Endothelial cell of umbilical vein (primary cell): ENCODE data around the gene RPH3AL. TPM values are rescaled to one million over a fixed set of nuclear protein-coding genes. Genes with fewer than 3 reads are reported as not detected.

ENCODE experiments used
- BruUV-seq: library from RNA; stranded (reverse); fragments of 400-500 nt; replicated peaks from 2 replicates; lab custom pipeline; 2021; lab: Mats Ljungman, UMichigan
- CTCF ChIA-PET: fragments of 300-600, 350-600 bp; sonication (Branson Sonifier 250); formaldehyde crosslinking; loops from one replicate; lab custom pipeline; 2021; ENCODE audit warnings: antibody characterized with exemption, inconsistent platforms; lab: Charles Lee
- POLR2A ChIA-PET: fragments of 300-600, 350-600 bp; sonication (Branson Sonifier 250); formaldehyde crosslinking; loops from one replicate; lab custom pipeline; 2021; ENCODE audit warnings: antibody characterized with exemption, inconsistent platforms; lab: Charles Lee
- DNase-seq: peaks from one replicate; pipeline ENCODE4 v3.0.0-alpha.2; 2011; ENCODE audit warnings: low read depth, low spot score
- FAIRE-seq: peaks from 2 replicates; lab custom pipeline; 2011; peaks lifted over from hg19 to GRCh38; lab: Jason Lieb, UNC
- H2AFZ ChIP-seq: 2 replicates; pipeline ENCODE4 v1.6.0; 2012; ENCODE audit warnings: low read depth, low read length, control low read depth, inconsistent platforms
- H3K27ac ChIP-seq: 2 replicates; pipeline ENCODE4 v1.5.1; 2011; ENCODE audit warnings: low read depth, mild to moderate bottlenecking, control low read depth, low read length, moderate library complexity; ENCODE audit not compliant: insufficient read depth
- H3K27me3 ChIP-seq, 2 experiments: 2 replicates each; pipeline versions ENCODE4 v1.6.0 to v1.6.1; 2011; ENCODE audit warnings: low read length in 2 of 2, mixed read lengths in 1 of 2; ENCODE audit not compliant: control insufficient read depth in 2 of 2, insufficient read depth in 2 of 2
- H3K36me3 ChIP-seq, 2 experiments: 2 replicates in 1 of 2; 3 replicates in 1 of 2; pipeline ENCODE4 v1.5.1; 2011; ENCODE audit warnings: low read length in 2 of 2, mild to moderate bottlenecking in 1 of 2, moderate library complexity in 1 of 2; ENCODE audit not compliant: control insufficient read depth in 2 of 2, insufficient read depth in 2 of 2; ENCODE audit errors: extremely low read depth in 1 of 2
- H3K4me1 ChIP-seq: 3 replicates; pipeline ENCODE4 v1.5.1; 2011; ENCODE audit warnings: mild to moderate bottlenecking, low read length; ENCODE audit not compliant: control insufficient read depth, insufficient read depth; ENCODE audit errors: extremely low read depth
- H3K4me2 ChIP-seq: 2 replicates; pipeline ENCODE4 v1.6.1; 2011; ENCODE audit warnings: low read length, control low read depth, mixed read lengths; ENCODE audit not compliant: insufficient read depth
- H3K4me3 ChIP-seq, 3 experiments: fragments of 200-600 bp in 1 of 3; sonication (generic), shearing (Covaris generic) in 1 of 3; replicated peaks in 1 of 3; 2 replicates each; pipeline ENCODE4 v1.5.1; 2011 to 2016; ENCODE audit warnings: control low read depth in 3 of 3, low read length in 3 of 3, mild to moderate bottlenecking in 2 of 3, inconsistent platforms in 1 of 3, low read depth in 1 of 3, moderate library complexity in 1 of 3; ENCODE audit not compliant: insufficient read depth in 1 of 3
- H3K79me2 ChIP-seq: 2 replicates; pipeline ENCODE4 v1.6.0; 2012; ENCODE audit warnings: low read length, inconsistent platforms; ENCODE audit not compliant: control insufficient read depth, insufficient read depth
- H3K9ac ChIP-seq: replicated peaks from 2 replicates; pipeline ENCODE3; 2011; ENCODE audit warnings: low read length, control low read depth; ENCODE audit not compliant: insufficient read depth; ENCODE audit errors: extremely low read depth
- H3K9me1 ChIP-seq: replicated peaks from 3 replicates; pipeline ENCODE4 v1.6.0; 2011; ENCODE audit warnings: mild to moderate bottlenecking, low read length; ENCODE audit not compliant: control insufficient read depth, insufficient read depth; ENCODE audit errors: extremely low read depth
- H3K9me3 ChIP-seq: replicated peaks from 2 replicates; pipeline ENCODE4 v1.5.1; 2012; ENCODE audit warnings: low read length, inconsistent platforms; ENCODE audit not compliant: control insufficient read depth, insufficient read depth
- H4K20me1 ChIP-seq: replicated peaks from 2 replicates; pipeline ENCODE3; 2011; ENCODE audit warnings: mild to moderate bottlenecking, low read length; ENCODE audit not compliant: control insufficient read depth, insufficient read depth; ENCODE audit errors: extremely low read depth
- CTCF ChIP-seq, 2 donors: IDR thresholded peaks; 1 replicate in 1 of 2; 2 replicates in 1 of 2; pipeline ENCODE4 v1.5.1; 2011; ENCODE audit warnings: low read length in 2 of 2, mild to moderate bottlenecking in 2 of 2, moderate library complexity in 2 of 2, control low read depth in 1 of 2, inconsistent platforms in 1 of 2, low read depth in 1 of 2; ENCODE audit not compliant: insufficient read depth in 1 of 2; ENCODE audit errors: extremely low read depth in 1 of 2
- EZH2 ChIP-seq: IDR thresholded peaks from 2 replicates; pipeline ENCODE4 v1.6.1; 2012; ENCODE audit warnings: borderline replicate concordance, low read depth, mild to moderate bottlenecking, moderate library complexity, low read length, inconsistent platforms; ENCODE audit not compliant: severe bottlenecking
- FOS ChIP-seq: IDR thresholded peaks from 2 replicates; pipeline ENCODE4 v1.6.1; 2011; ENCODE audit warnings: mild to moderate bottlenecking, low read length, moderate library complexity, borderline replicate concordance; ENCODE audit not compliant: insufficient read depth
- GATA2 ChIP-seq: IDR thresholded peaks from 2 replicates; pipeline ENCODE4 v1.7.0; 2011; ENCODE audit warnings: low read depth, mild to moderate bottlenecking, moderate library complexity, mixed read lengths, low read length; ENCODE audit not compliant: insufficient read length, insufficient read depth
- JUN ChIP-seq: IDR thresholded peaks from 2 replicates; pipeline ENCODE4 v1.6.1; 2011; ENCODE audit warnings: borderline replicate concordance, low read depth; ENCODE audit not compliant: insufficient read length, insufficient read depth
- MAX ChIP-seq: IDR thresholded peaks from 2 replicates; pipeline ENCODE4 v1.6.1; 2011; ENCODE audit not compliant: insufficient read depth, insufficient read length
- MYC ChIP-seq: IDR thresholded peaks from one replicate; pipeline ENCODE4 v1.6.1; 2011; ENCODE audit warnings: mild to moderate bottlenecking, low read depth, low read length
- POLR2A ChIP-seq: IDR thresholded peaks from 2 replicates; pipeline ENCODE4 v1.6.1; 2012; ENCODE audit warnings: low read depth, mild to moderate bottlenecking, control low read depth, low read length
- POLR2AphosphoS5 ChIP-seq: IDR thresholded peaks from 2 replicates; pipeline ENCODE4 v1.6.1; 2012; ENCODE audit warnings: low read depth, mild to moderate bottlenecking, control low read depth, low read length, moderate library complexity; ENCODE audit not compliant: insufficient read depth
- dilution Hi-C: fragments of 300-500 bp; cut with MboI; formaldehyde crosslinking; loops from one replicate; pipeline ENCODE4 v1.15.0; 2019; ENCODE audit warnings: low sequenced_read_pairs; ENCODE audit not compliant: extremely low pct_ligation_motif_present
- intact Hi-C: fragments of 100-400 bp; cut with micrococcal nuclease; formaldehyde crosslinking; loops from one replicate; pipeline ENCODE4 v1.10.0; 2022
- polyA plus RNA-seq, 4 experiments: library from polyadenylated mRNA; depleted of rRNA in 3 of 4; stranded (reverse) in 3 of 4; unstranded in 1 of 4; fragments of >200 nt; gene quantifications; 2 replicates each; pipeline versions ENCODE4 v1.2.1 to v1.2.3, GENCODE V29; 2011 to 2012; ENCODE audit warnings: missing spikeins in 1 of 4
- total RNA-seq: library from RNA; stranded (reverse); gene quantifications from 2 replicates; pipeline ENCODE4 v1.2.3, GENCODE V29; 2021

RPH3AL gene
- total and polyA plus RNA-seq, 2 donors (not counting 3 experiments of a cell fraction or from before 2014, with no cell fraction given), result 4.1 to 7.0 TPM

GRCh38 chr17:283911-284675, 68.5 kb downstream of the RPH3AL start:
- TF ChIP-seq GATA2 (no peak), JUN (no peak), POLR2AphosphoS5 (no peak), MYC (no peak), CTCF (IDR thresholded peaks at IDR 0.05; ENCODE audit: extremely low read depth in 1 of 2, insufficient read depth in 1 of 2, low read depth in 1 of 2, low read length in 2 of 2) (no peak), POLR2A (no peak), MAX (no peak), EZH2 (no peak), FOS (no peak)
- dilution Hi-C loops, result no loop called here
- no TSS peak for BruUV-seq
- H3K36me3 ChIP-seq, result no peaks in the 10 kb centered on the region
- FAIRE-seq (no peak), DNase-seq (no peak)
- H4K20me1 ChIP-seq, result no peaks in the 10 kb centered on the region
- CTCF ChIA-PET, result no interaction called here
- peaks cover 17% of the 10 kb centered on the region for H3K4me1 ChIP-seq
- H3K27ac ChIP-seq, result no peak overlapping the region
- H3K9me3 ChIP-seq, result no peaks in the 10 kb centered on the region
- no peak overlapping the region for H3K9ac ChIP-seq
- intact Hi-C loops, result no loop called here
- no peak overlapping the region for H3K4me2 ChIP-seq
- no peaks in the 10 kb centered on the region for H3K9me1 ChIP-seq
- H3K4me3 ChIP-seq, result no peak overlapping the region
- H3K79me2 ChIP-seq, result no peaks in the 10 kb centered on the region
- H3K27me3 ChIP-seq, result no peaks in the 10 kb centered on the region
- POLR2A ChIA-PET, result interaction anchor here (0.5 kb wide), 1 partner anchor 100 kb away, joined by 5 read pairs; no protein-coding TSS in a partner anchor
- H2AFZ ChIP-seq, result no peak overlapping the region
